Tongue (tissue), 3 donors: Measurements from ENCODE around the gene DCBLD2. TPM values are rescaled to one million over a fixed set of nuclear protein-coding genes. Genes with fewer than 3 reads are reported as not detected.

ENCODE experiments used
- DNase-seq: peaks from one replicate; pipeline ENCODE4 v3.0.0-alpha.2; 2015
- small RNA-seq: library from RNA; depleted of rRNA; stranded (forward); fragments of <200 nt; gene quantifications from one replicate; pipeline ENCODE3, GENCODE V24; 2014; ENCODE audit warnings: low replicate concordance
- total RNA-seq: library from RNA; depleted of rRNA; stranded (reverse); fragments of >200 nt; gene quantifications from one replicate; pipeline ENCODE4 v1.2.3, GENCODE V29; 2014

DCBLD2 gene
- total RNA-seq, 1 donor from 2014 or later, result 42.6 TPM

GRCh38 chr3:98766924-98767323 lies 134.6 kb downstream of the DCBLD2 start:
- no peak for DNase-seq

- DNase-seq, result no peak
Measured at GRCh38 chr3:98765721-98766120, 135.8 kb downstream of the DCBLD2 start.

DNA sequence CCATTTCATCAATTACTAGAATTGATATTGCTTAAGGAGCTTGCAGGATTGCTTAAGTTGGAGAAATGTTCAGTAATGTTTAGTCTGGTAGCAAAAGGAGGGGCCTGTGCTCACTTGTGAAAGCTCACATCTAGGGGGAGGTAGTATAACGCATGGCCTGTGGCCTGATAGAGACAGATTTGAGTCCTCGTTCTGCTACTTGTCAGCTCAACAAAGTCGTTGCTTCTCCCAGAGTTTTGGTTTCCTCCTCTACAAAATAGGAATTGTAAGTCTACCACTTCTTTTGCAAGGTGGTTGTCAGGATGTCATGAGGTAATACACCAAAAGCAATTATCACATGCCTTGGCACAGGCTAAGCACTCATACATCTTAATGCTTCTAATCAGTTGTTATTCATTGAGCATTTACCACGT lies 137.0 kb downstream of the DCBLD2 start:
- DNase-seq, result no peak

DNA sequence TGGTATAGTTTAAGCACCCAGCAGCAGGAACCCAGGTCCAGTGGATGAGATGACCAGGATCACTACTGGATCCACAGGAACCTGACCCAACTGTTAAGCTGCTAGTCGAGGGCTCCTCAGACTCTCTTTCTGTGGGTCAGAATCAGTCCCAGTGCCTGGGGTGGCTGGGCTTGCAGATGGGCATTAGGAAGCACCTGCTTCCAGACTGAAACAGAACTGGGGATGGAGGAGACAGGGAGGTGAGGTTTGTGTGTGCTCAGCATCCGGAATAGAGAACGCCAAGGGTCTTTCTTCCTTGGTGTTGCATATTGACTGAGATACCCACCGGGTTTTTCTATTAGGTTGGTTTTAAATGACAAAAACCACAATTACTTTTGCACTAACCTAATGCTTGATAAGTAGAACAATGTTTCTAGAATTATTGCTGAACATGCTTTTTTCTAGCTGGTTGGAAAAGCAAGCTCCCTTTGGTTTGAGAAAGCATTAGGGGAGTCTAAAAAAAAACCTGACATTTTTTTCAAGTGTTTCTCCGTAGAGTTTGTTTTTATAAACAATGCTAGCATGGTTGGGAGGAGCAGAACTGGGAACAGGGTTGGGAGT lies 137.6 kb downstream of the DCBLD2 start:
- no peak for DNase-seq

GRCh38 chr3:98763076-98763475 lies 138.4 kb downstream of the DCBLD2 start, which contains the start of gene ST3GAL6:
ST3GAL6 (plus strand) TSS chr3:98763340; CDS start chr3:98768441, 5,101 bp downstream.
- no peak for DNase-seq

GRCh38 chr3:98761643-98762229 lies 139.8 kb downstream of the DCBLD2 start:
- DNase-seq, result no peak

- no peak for DNase-seq
Measured at GRCh38 chr3:98759629-98760028, 141.9 kb downstream of the DCBLD2 start.

GRCh38 chr3:98755601-98756000 lies 145.9 kb downstream of the DCBLD2 start:
- DNase-seq, result no peak

DNA sequence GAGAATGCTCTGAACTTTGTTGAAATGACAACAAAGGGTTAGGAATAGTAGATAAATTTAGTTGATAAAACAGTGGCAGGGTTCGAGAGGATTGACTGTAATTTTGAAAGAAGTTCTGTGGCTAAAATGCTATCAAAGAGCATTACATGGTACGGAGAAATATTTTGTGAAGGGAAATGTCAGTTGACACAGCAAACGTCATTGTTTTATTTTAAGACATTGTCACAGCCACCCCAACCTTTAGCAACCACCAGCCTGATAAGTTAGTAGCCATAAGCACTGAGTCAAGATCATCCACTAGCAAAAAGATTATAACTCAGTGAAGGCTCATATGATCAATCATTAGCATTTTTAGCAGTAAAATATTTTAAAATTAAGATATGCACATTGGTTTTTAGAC lies 147.0 kb downstream of the DCBLD2 start:
- no peak for DNase-seq

DNA sequence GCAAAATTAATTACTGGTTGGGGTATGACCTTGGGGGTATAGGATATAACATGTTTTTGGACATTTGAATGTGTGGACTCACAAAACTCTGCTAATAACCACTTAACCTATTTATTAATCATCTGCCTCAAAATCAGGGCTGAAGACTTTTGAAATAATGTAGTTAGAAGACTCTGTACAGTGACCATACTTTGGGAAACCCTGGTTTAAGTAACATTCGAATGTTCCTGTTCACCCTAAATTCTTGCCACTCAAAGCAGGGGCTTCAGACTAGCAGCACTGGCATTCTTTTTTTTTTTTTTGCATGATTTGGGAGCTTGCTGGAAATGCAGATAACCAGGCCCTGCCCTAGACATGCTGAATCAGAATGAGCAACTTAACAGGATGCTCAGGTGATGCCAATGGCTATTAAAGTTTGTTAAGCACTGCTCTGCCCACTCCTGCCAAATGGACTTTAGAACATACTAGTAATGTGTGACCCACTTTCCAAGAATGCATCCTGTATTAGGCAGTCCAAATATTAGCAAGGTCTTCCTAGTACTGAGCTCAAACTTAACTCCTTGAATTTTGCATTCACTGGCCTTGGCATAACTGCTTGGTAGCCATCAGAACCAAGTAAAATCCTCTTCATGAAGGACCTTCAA lies 151.1 kb downstream of the DCBLD2 start:
- no peak for DNase-seq

DNA sequence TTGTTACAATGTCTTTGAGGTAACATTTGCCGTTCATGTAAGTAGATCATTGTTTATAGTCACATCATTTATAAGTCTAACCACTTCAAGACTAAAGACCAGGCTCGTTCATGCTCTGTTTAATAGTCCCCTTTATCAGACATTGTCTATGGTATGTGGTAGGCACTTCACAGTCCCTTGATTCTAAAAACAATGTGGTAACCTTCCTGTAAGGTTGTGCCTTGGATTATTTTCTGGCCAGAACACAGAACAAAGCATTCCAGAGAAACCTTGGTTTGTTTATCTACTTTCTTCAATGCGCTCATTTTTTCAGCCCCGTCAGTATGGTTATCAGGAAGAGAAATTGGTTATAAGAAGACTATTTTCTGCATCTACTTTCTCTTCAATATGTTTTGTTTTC lies 154.6 kb downstream of the DCBLD2 start:
- DNase-seq, result no peak

GRCh38 chr3:98746122-98746521 lies 155.4 kb downstream of the DCBLD2 start:
- DNase-seq, result no peak

Small RNA genes lying within 50 kb of the gene (small RNA-seq; reads per million reads assigned to genes)
- gene RNU6-1263P (not detected), gene RNU6-26P (not detected)

Other genes with a start within 250 kb of the DCBLD2 start
- gene ST3GAL6, start 138.4 kb downstream of the DCBLD2 start, total RNA-seq, result 11.6 TPM